Keratinocyte (primary cell): Measurements from ENCODE around the gene DLGAP1.

Experiments used
- CTCF ChIP-seq, 3 experiments: IDR thresholded peaks in 1 of 3; conservative IDR thresholded peaks in 1 of 3; optimal IDR thresholded peaks in 1 of 3; 2 replicates in 2 of 3; 3 replicates in 1 of 3; pipeline versions ENCODE3 to v1.5.1; 2011; ENCODE audit warnings: low read length in 3 of 3, mild to moderate bottlenecking in 3 of 3, moderate library complexity in 2 of 3, control low read depth in 1 of 3, inconsistent platforms in 1 of 3; ENCODE audit not compliant: insufficient read depth in 2 of 3; ENCODE audit errors: extremely low read depth in 1 of 3
- EZH2 ChIP-seq: IDR thresholded peaks from one replicate; pipeline ENCODE4 v1.6.1; 2012; ENCODE audit warnings: inconsistent platforms, mild to moderate bottlenecking, low read length, moderate library complexity

- no peak for TF ChIP-seq CTCF (optimal IDR thresholded peaks at IDR 0.05 in 1 of 3, IDR thresholded peaks at IDR 0.05 in 1 of 3, conservative IDR thresholded peaks at IDR 0.05 in 1 of 3; ENCODE audit: extremely low read depth in 1 of 3, insufficient read depth in 2 of 3, low read length in 3 of 3)
- TF ChIP-seq EZH2, result no peak
Measured at GRCh38 chr18:3499501-3499900, 955.6 kb downstream of the DLGAP1 start.
